ENCODE data around the gene ARL2. TPM values are rescaled to one million over a fixed set of nuclear protein-coding genes. Genes with fewer than 3 reads are reported as not detected.
"Not testable (repeated sequence)": the region's sequence is repeated elsewhere in the genome, so short reads cannot be mapped to it uniquely, and the experiment has no call there.

The ARL2 gene
- total RNA-seq, 1 donor from 2014 or later: 74.1 TPM

DNA sequence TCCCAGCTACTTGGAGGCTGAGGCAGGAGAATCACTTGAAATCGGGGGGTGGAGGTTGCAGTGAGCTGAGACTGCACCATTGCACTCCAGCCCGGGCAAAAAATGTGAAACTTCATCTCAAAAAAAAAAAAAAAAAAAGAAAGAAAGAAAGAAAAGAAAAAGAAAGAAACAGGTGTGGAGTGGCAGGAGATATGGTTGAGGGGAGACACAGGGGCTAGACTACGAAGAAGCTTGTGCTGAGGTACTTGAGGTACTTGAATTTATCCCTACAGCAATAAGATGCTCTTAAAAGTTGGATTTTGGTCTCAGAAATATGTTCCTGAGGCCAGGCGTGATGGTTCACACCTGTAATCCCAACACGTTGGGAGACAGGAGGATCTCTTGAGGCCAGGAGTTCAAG, 39.8 kb upstream of the ARL2 start:
- ATAC-seq (no peak), DNase-seq (no peak)
- Histone ChIP-seq H3K27ac (no peak overlapping the region), H3K9me3 (no peaks in the 10 kb centered on the region), H3K36me3 (no peaks in the 10 kb centered on the region), H3K4me1 (peaks cover 15% of the 10 kb centered on the region), H3K27me3 (ENCODE audit: low read depth) (no peaks in the 10 kb centered on the region), H3K4me3 (no peak overlapping the region)
- TF ChIP-seq, protein P1, sequence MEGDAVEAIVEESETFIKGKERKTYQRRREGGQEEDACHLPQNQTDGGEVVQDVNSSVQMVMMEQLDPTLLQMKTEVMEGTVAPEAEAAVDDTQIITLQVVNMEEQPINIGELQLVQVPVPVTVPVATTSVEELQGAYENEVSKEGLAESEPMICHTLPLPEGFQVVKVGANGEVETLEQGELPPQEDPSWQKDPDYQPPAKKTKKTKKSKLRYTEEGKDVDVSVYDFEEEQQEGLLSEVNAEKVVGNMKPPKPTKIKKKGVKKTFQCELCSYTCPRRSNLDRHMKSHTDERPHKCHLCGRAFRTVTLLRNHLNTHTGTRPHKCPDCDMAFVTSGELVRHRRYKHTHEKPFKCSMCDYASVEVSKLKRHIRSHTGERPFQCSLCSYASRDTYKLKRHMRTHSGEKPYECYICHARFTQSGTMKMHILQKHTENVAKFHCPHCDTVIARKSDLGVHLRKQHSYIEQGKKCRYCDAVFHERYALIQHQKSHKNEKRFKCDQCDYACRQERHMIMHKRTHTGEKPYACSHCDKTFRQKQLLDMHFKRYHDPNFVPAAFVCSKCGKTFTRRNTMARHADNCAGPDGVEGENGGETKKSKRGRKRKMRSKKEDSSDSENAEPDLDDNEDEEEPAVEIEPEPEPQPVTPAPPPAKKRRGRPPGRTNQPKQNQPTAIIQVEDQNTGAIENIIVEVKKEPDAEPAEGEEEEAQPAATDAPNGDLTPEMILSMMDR (IDR thresholded peaks at IDR 0.05): no peak
- intact Hi-C loops (cut with DNase I): no loop called here

DNA sequence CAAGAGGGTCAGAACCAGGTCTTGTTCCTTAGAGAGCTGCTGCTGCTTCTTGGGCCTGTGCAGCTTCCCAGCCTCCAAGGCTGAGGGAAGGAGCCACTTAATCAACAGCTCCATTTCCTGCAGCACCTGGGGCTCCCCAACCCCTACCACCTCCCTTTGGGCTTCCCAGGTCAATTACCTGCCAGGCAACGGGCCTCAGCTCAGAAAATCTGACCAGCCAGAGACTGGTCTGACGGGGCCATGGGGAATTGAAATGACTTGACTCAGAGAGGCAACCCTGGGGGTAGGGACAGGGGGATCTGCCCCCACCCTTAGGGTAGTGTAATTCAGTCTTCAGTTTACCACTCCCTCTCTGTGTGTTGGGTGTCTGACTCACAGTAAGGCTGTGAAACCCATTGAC, 37.3 kb upstream of the ARL2 start:
- no peak for DNase-seq
- TF ChIP-seq, protein P1 (IDR thresholded peaks at IDR 0.05): no peak
- intact Hi-C loops (cut with DNase I): no loop called here
- no peak for ATAC-seq
- Histone ChIP-seq H3K4me1 (peaks cover 11% of the 10 kb centered on the region), H3K27me3 (ENCODE audit: low read depth) (no peaks in the 10 kb centered on the region), H3K9me3 (no peaks in the 10 kb centered on the region), H3K4me3 (no peak overlapping the region), H3K27ac (no peak overlapping the region), H3K36me3 (no peaks in the 10 kb centered on the region)

DNA sequence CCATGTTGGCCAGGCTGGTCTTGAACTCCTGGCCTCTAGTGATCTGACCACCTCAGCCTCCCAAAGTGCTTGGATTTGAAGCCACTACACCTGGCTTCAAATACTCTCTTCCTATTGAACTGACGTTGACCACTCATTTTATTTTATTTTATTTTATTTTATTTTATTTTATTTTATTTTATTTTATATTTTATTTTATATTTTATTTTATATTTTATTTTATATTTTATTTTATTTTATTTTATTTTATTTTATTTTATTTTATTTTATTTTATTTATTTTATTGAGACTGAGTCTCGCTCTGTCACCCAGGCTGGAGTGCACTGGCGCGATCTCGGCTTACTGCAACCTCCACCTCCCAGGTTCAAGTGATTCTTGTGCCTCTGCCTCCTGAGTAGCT, 30.6 kb upstream of the ARL2 start:
- H3K4me1 ChIP-seq; DNase-seq; H3K27me3 ChIP-seq (ENCODE audit: low read depth); ATAC-seq; H3K27ac ChIP-seq; H3K9me3 ChIP-seq; H3K4me3 ChIP-seq; intact Hi-C loops (cut with DNase I); H3K36me3 ChIP-seq: not testable (repeated sequence)

DNA sequence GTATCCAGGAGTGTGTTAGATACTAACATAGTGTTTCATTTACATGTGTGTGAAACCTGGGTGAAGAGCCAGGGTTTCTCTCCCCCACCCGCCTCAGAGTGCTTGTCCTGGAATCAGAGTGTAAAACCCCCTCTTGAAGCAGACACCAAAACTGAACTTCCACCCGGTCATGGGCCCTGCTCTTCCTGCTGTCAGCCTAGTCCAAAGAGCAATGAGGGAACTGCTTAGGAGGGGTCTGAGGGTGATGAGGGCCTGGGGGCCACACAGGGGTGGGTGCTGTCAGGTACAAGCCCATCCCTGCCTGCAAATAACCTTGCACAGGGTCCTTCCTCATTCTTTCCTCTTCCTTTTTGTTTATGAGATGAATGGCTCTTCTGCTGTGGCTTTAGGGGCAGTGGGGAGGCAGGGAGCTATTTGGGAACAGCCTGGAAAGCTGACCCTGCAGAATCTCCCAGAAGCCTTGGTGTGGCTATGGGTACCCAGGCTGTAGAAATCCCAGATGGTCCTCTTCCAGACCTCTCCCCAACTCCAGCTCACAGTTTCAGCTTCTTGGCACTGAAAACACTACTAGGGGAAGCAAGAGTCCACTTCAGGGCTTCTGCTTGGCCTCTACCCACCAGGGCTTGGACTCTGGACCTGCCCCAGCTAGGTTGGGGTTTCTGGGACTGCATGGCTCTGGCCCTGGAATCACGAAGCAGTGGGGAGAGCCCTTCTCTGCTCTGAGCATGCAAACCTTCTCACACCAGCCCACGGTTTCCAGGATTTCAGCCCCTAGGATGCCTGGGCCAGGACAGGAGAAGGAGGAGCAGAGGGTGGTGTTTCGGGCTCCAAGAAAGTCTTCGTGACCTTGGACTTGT, 25.7 kb upstream of the ARL2 start:
- Histone ChIP-seq H3K4me3 (no peak overlapping the region), H3K27me3 (ENCODE audit: low read depth) (no peaks in the 10 kb centered on the region), H3K27ac (peak overlapping the region; percentile 1), H3K4me1 (peaks cover 31% of the 10 kb centered on the region), H3K36me3 (peaks cover 11% of the 10 kb centered on the region), H3K9me3 (no peaks in the 10 kb centered on the region)
- intact Hi-C loops (cut with DNase I): no loop called here
- DNase-seq: no peak
- ATAC-seq: no peak
- TF ChIP-seq, protein P1 (IDR thresholded peaks at IDR 0.05): no peak

DNA sequence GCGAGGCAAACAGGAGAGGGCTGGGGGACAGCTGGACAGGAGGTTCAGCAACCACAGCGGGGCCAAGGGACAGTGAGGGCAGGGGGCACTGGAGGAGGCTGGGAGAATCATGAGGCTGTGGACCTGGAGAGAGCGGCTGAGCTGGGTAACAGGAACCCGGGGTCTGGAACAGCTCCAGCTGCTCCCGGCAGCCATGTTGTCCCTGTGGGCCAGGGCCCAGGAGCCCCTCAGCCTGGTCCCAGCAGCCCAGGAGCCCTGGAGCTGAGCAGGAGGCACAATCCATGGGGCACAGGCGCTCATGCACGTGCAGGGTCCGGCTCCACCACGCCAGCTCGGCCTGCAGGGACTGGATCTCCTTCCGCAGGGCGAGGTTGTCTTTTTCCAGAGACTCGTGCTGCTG, 24.5 kb upstream of the ARL2 start:
- Histone ChIP-seq H3K27ac (peak overlapping the region; percentile 73), H3K36me3 (peaks cover 11% of the 10 kb centered on the region), H3K4me3 (peak overlapping the region; percentile 33), H3K4me1 (peaks cover 35% of the 10 kb centered on the region), H3K27me3 (ENCODE audit: low read depth) (no peaks in the 10 kb centered on the region), H3K9me3 (no peaks in the 10 kb centered on the region)
- ATAC-seq: peak; percentile 9 to 15
- DNase-seq: no peak
- intact Hi-C loops (cut with DNase I): no loop called here
- TF ChIP-seq, protein P1 (IDR thresholded peaks at IDR 0.05): no peak

DNA sequence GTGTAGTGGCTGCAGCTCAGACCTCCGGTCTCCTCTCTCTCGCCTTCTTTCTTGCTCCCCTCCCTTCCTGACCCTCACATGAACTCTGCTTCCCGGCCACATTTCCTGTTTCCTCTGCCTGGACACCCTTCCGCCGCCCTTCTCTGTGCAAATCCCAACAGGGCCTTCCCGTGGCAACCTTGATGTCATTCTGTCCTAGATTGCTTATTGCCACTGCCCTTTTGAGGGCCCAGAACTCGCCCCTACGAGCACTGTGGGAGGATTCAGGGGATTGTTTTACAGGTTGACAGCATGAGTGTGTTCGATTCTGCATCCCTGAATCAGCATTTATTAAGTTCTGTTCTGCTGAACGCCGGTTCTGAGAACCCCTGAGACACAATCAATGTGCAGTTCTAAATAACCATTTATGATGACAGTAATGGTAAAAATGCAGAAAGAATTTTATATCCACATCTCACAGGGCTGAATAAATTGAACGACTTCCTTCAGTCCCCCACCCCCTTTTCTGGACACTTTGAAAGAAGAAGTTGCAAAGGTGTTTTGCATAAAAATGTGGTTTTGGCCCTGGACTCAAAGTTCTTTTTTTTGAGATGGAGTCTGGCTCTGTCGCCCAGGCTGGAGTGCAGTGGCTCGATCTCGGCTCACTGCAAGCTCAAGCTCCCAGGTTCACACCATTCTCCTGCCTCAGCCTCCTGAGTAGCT, 23.6 kb upstream of the ARL2 start:
- DNase-seq (peak; percentile 58), ATAC-seq (peak; percentile 66 to 70)
- H3K9me3 ChIP-seq: no peaks in the 10 kb centered on the region
- peak overlapping the region; percentile 33 for H3K4me3 ChIP-seq
- peak overlapping the region; percentile 73 for H3K27ac ChIP-seq
- intact Hi-C loops (cut with DNase I): no loop called here
- H3K36me3 ChIP-seq: peaks cover 11% of the 10 kb centered on the region
- TF ChIP-seq, protein P1 (IDR thresholded peaks at IDR 0.05): no peak
- H3K4me1 ChIP-seq: peaks cover 42% of the 10 kb centered on the region
- no peaks in the 10 kb centered on the region for H3K27me3 ChIP-seq (ENCODE audit: low read depth)

All from lower lobe of right lung (tissue), 2 donors.